GM19193 (cell line): ENCODE measurements around the gene PPFIBP2.

ENCODE experiments used
- POLR2A ChIP-seq: IDR thresholded peaks from 4 replicates; pipeline ENCODE4 v1.6.1; 2011; ENCODE audit not compliant: insufficient read depth, insufficient read length; ENCODE audit errors: extremely low read depth

PPFIBP2 gene

DNA sequence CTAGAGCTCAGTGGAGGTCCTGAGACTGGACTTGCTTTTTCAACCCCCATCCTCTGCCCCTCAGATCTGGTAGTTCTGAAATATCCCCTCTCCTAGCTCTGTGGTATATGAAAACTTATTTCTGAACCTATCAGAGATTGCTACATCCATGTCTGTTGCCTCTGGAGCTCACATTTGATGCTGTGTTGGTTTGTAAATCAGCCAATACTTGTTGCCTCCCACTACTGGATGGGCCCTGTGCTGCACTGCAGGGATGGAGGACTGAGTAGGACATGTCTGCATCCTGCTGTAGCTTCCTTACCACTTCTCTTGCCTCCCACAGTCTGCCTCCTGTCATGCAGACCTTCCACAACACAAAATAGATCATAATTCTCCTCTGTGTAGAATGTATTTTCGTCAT lies 23.3 kb upstream of the PPFIBP2 start:
- TF ChIP-seq POLR2A, result no peak

DNA sequence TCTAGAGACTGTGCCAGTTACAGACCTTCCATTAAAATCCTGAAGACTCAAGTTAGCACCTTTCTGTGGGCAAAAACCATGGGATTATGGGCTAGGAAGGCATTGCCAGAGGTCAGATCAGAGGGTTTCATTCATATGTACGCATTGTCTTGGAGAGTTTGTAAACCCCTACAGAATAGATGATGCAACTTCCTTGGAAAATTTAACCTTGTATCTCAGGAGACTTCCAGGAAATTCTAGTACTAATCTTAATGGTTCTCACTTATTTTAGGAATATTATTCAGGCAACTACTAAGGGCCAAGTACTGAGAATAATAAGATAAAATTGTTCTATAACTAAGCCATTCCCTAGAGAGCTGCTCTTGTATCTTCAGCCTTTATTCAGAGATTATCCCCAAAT lies 21.5 kb upstream of the PPFIBP2 start:
- TF ChIP-seq POLR2A, result no peak

DNA sequence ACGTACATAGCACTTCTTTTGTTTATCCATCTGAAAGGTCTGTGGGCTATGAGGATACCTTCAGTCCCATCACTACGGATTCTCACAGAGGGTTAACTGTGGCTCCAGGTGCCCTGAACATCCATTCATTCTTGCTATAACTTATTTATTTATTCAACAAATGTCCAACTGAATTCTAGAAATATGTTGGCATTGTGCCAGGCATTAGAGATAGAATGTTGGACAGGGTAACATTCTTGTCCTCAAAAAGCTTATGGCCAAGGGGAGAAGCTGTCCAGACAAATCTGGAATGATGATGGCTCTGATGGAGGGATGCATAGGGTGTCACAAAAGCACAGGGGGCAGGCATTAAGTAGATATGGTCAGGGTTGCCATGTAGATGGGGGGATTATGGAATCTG lies 20.1 kb upstream of the PPFIBP2 start:
- TF ChIP-seq POLR2A, result no peak

DNA sequence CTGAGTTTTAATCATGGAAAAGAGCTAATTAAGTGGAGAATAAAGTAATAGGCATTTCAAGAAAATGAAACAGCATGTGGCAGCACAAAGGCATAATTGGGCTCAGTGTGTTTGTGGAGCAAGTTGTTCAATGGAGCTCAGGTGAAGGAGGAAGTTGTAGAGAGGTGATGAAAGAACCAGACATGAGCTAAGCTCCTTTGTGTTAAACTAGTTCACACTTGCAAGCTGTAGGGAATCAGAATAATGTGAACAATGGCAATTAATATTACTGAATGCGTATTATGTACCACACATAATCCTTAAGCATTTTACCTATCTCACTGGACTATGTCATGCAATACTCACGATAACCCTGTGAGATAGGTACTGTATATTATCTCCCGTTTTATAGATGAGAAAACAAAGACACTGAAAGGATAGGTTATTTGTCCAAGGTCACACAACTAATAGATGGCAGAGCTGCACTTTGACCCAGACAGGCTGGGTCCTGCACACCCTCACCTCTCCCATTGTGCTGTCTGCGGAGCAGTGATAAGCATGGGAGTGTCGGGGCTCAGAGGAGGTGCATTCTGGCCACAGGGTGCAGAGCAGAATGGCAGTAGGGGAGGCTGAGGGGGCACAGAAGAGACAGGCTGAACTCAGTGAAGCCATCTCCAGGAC lies 19.6 kb upstream of the PPFIBP2 start:
- TF ChIP-seq POLR2A, result no peak

DNA sequence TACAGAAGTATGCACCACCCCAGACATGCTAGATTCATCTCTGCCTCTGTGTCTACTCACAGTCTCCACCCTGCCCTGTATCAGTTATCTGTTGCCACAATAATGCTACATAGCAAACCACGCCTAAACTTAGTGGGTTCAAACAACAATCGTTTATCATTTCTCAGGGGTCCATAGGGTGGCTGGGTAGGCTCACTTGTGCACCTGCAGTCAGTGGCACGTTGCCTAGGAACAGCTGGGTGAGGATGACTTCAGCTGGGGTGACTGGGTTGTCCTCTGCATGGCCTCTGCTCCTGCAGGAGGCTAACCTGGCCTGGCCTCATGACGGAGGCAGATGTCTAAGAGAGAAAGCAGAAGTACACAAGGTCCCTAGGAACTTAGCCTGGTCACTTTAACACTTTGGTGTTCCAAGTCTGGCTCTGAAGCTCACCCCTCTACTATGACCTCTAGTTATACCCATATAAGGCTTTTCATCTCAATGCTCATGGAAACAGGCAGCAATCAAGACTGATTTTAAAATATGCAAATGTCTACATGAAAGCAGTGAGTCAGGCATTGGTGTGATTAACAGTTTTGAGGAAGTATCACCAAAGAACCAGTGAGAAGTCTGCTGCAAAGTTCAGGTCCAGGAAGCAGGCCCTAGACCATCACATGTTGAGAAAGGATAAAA lies 17.8 kb upstream of the PPFIBP2 start:
- TF ChIP-seq POLR2A, result no peak

DNA sequence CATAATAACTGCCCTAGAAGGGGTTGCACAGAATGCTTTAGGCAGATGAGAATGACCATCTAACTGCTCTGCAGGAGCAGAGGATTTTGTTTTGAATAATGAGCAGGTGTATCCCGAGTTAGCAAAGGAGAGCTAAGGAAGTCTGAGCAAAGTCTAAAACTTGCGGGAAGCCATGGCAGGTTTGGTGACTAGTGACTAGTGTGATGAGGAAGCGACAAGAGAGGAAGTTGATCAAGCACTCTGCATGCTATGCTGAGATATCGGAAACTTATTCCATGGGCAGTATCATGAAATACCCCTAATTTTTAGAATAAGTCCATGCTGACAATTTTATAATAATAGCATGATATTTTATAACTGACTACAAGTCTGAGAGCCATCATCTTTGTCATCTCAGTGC lies 15.6 kb upstream of the PPFIBP2 start:
- no peak for TF ChIP-seq POLR2A

DNA sequence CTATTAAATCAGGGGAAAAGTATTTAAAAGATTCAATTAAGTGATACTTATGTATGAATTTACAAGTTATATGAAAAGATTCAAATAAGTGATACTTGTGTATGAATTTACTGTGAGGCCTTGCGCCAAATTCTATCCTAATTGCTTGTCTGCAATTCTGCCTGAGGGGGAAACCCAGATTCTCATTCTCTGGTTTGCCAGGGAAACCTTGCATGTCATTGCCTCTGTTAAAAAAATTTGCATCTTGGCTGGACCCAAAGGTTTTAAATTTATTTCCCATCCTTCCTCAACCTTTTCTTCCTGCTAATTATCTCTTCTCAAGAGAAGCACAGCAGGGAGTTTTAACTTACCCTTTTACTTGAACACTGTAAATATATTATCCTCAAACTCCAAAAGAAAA lies 14.7 kb upstream of the PPFIBP2 start:
- TF ChIP-seq POLR2A, result no peak

DNA sequence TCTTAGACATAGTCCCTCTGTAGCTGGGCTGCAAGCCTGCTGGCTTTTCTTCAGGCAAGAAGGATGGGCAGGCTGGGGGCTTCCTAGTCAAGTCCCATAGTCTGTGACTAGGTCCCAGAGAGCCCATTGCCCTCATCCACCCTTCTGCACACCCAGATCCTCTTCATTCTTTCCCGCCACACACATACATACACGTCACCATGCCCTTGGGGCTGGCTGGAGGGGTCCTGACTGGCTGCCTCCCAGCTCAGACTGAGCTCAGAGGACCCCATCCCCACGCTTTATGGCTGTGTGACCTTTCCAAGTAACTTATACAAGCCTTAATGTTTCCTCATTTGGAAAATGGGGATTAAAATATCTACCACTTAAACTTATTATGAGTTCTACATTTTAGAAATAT lies 13.5 kb upstream of the PPFIBP2 start:
- no peak for TF ChIP-seq POLR2A

DNA sequence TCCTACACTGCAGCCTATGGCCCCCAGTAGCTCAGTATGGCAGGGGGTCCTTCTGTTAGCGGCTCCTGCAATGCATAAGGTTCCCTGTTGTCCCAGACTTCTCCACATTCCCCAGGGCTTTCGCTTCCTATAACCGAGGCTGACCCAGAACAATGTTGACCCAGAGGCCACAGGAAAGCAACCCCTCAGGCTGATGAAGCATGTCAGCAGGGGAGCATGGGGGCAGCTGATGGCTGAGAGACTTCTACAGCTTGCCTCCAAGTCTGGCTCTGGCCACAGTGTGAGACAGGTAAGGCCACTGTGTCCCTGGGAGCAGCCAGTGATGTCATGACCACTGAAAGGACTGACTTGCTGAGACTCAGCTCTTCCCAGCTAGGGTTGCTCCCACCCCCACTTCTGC lies 12.5 kb upstream of the PPFIBP2 start:
- TF ChIP-seq POLR2A, result no peak

DNA sequence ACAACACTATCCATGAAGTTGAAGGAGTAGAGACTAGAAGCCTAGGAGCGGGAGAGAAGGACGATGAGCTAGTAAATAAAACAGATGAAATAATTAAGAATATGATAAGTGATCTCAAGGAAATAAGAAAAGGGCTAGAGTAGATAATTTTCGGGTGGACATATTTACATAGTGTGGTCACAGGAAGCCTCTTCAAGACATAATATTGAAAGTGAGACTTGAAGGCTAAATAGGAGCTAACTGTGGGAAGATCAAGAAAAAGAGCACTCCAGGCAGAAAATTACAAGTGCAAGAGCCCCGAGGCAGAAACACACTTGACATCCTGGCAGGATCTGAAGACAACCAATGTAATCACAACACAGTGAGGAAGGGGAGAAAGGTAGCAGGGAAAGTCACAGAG lies 11.9 kb upstream of the PPFIBP2 start:
- TF ChIP-seq POLR2A, result no peak

DNA sequence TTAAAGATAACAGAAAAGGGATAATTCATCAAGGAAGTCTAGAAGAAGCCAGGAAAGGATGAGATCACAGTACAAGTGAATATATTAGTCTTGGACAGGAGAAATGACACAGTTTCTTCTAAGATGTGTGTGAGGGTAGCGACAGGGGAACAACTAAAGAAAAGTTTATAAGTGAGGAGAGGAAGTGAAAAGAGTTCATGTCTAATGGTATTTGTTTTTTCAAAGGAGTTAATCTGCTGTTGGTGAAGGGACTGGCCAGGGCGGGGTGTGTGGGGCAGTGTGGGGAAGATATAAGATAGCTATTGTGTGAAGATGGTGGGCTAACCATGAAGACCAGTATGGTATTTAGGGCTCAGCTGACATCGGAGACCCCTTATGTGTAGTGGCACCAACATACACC lies 7.6 kb upstream of the PPFIBP2 start:
- TF ChIP-seq POLR2A, result no peak

DNA sequence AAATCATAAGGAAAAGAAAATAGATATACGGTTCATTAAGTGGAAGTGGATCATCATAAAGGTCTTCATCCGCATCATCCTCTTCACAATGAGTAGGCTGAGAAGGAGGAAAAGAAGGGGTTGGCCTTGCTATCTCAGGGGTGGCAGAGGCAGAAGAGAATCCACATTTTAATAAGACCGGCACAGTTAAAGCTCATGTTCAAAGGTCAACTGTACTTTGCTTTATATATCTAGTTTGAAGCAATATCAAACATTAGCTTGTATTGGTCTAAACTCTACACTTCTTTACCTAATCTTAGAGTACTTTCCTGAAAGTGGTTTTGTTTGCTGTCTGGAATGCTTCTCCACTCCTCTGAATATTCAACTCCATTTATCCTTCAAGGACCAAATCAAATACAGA lies 5.7 kb upstream of the PPFIBP2 start:
- TF ChIP-seq POLR2A, result no peak

DNA sequence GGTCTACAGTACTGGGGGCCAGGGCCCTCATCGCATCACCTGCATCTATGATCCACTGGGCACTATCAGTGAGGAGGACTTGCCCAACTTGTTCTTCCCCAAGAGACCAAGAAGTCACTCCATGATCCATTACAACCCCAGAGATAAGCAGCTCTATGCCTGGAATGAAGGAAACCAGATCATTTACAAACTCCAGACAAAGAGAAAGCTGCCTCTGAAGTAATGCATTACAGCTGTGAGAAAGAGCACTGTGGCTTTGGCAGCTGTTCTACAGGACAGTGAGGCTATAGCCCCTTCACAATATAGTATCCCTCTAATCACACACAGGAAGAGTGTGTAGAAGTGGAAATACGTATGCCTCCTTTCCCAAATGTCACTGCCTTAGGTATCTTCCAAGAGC lies 3.8 kb upstream of the PPFIBP2 start:
- no peak for TF ChIP-seq POLR2A

DNA sequence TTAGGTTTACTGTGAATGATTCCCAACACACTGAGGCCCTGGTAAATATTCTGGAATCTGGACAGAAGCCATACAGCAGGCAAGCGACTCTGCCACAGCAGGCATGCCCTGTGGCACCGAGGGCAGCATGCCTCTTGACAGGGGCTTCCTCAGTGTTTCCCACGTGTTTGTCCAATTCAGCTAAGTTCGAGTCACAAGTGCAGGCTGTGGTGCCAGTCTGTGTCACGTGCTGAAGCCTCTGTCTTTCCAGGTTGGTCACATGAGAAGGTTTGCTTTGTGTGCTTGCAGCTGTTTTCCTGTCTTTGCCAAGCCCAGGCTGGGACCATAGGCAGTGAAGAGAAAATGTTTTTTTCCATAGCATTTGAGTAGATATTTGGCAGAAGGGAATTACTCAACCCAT lies 2.4 kb upstream of the PPFIBP2 start:
- no peak for TF ChIP-seq POLR2A

DNA sequence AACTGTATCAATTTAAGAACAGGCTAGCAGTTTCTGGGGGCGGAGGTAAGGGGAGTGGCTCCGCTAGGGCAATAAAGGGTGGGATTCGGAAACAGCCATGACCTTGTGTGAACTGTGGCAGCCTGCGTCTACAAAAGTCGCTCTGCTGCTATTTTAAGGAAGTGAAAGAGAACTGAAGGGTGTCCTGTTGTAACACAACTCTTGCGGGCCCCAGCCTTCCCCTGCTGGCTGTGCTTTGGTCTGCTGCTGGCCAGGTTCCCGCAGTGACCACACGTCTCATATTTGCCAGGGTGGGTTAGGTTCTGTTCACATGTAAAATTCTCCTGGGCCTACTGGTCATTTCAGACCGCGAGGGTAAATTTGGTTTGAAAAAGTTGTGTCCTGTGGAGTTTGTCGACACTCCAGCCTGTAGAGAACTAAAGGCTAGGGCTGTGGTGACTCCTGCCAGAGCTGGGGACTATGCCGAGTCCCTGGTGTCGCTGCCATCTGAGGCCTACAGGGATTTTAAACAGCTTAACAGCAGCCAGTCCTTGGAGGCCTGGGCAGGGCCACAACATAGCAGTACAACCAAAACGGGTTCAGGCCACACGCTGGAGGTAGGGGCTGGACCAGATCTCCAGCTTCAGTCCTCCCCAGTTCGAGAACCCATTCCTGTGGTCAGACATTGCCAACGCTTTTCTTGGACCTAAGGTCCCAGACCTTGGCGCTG lies 1.1 kb upstream of the PPFIBP2 start:
- TF ChIP-seq POLR2A, result peak; percentile 54

DNA sequence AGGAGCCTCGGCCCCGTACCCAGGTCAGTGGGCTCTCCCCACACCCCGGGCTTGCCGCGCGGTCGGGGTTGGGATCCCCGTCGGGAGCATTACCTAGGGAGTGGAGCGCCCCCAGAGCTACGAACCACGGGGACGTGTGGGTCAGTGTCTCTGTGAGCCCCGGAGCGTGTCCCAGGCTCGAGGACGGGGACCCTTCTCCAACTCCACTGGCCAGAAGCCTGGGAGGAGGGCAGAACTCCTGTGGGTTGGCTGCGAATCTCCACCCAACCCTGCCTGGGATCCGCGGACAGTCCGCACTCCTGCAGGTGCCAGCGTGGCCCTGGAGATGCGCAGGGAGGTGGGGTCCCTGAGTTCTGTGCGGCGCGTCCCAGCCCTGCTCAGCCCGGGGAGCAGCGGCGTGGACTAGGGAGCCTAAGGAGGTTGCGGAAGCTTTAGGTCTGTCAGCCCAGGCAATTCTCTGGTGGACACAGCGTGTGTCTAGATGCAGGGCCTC lies 346 bp downstream of the PPFIBP2 start:
- TF ChIP-seq POLR2A, result no peak
